A172 (cell line): ENCODE data around the gene SMTN. TPM values are rescaled to one million over a fixed set of nuclear protein-coding genes. Genes with fewer than 3 reads are reported as not detected.
"Not testable (repeated sequence)": the region's sequence is repeated elsewhere in the genome, so short reads cannot be mapped to it uniquely, and the experiment has no call there.

Experiments
- DNase-seq: peaks from one replicate; pipeline ENCODE4 v3.0.0-alpha.2; 2015; ENCODE audit warnings: low spot score
- total RNA-seq: library from RNA; depleted of rRNA; stranded (reverse); fragments of >200 nt; shearing (Covaris generic); gene quantifications from 2 replicates; pipeline ENCODE4 v1.2.3, GENCODE V29; 2014

The SMTN gene
- total RNA-seq, 1 experiment from 2014 or later = 61.1 TPM

DNA sequence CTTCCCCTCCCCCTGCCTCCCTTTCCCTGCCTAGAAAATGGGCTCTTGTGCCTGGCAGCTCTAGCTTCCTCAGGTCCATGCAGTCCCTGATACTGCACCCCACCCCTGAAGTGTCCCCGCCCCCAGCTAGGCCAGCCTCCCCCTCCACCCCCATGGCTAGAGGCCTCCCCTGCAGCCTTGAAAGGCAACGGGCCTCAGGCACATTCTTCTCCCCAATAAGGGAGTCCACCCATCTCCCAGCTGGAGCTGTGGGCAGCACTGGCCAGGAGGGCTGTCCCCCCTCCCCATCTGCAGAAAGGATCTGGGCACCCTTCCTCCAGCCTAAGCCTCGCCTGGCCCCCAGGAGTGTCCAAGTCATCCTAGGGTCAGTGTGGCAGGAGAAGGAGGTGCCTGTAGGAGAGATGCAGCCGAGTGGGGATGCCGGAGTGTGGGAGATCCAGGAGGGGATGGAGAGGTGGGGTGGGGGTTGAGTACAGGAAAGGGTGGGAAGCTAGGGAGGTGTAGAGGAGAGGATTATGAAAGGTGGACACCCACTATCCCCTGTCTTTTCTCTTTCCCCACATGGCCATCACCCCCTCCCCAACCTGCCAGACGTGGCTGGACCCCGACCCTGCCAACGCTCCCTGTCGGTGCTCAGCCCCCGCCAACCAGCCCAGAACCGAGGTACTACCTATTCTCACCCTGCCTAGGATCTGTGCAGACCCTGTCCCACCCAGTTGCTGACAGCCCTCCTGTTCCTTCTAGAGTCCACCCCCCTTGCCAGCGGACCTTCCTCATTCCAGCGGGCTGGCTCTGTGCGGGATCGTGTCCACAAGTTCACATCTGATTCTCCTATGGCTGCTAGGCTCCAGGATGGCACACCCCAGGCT is 9.3 kb downstream of the SMTN start:
- no peak for DNase-seq

DNA sequence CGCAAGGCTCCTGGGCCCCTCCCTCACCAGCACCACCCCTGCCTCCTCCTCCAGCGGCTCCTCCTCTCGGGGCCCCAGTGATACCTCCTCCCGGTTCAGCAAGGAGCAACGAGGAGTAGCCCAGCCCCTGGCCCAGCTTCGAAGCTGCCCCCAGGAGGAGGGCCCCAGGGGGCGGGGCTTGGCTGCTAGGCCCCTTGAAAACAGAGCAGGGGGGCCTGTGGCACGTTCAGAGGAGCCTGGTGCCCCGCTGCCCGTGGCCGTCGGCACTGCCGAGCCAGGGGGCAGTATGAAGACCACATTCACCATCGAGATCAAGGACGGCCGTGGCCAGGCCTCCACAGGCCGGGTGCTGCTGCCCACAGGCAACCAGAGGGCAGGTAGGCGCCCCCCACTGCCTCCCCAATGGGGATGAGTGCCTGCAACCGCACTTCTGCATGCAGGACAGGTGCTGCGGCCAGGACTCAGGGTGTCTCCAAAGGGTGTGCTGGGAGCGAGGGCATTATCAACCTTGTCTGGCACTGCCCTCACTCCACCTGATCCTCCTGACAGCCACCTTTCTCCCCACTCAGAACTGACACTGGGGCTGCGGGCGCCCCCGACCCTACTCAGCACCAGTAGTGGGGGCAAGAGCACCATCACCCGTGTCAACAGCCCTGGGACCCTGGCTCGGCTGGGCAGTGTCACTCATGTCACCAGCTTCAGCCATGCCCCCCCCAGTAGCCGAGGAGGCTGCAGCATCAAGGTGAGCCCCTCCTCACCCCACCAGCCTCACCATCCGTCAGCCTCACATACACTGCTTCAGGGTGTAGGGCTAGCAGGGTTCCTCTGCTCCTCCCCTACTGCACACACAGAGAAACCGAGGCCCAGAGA is 10.2 kb downstream of the SMTN start:
- no peak for DNase-seq

DNA sequence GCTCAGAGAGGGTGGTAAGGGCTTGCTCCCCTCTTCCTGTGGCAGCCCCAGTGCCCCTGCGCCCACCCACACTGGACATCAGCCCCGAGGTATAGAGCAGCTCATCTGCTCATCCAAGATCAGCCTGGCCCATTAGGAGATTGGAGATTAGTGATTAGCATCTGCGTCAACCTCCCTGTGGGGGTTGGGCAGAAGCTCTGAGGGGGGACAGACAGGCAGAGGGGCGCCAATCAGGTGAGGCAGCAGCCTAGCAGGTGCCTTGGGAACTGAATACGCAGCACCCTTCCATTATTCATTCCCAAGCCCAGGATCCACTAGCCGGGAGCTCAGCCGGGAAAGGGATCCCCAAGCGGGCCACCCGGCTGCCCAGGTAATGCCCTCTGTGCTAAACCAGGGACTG is 11.0 kb downstream of the SMTN start:
- DNase-seq = no peak

DNA sequence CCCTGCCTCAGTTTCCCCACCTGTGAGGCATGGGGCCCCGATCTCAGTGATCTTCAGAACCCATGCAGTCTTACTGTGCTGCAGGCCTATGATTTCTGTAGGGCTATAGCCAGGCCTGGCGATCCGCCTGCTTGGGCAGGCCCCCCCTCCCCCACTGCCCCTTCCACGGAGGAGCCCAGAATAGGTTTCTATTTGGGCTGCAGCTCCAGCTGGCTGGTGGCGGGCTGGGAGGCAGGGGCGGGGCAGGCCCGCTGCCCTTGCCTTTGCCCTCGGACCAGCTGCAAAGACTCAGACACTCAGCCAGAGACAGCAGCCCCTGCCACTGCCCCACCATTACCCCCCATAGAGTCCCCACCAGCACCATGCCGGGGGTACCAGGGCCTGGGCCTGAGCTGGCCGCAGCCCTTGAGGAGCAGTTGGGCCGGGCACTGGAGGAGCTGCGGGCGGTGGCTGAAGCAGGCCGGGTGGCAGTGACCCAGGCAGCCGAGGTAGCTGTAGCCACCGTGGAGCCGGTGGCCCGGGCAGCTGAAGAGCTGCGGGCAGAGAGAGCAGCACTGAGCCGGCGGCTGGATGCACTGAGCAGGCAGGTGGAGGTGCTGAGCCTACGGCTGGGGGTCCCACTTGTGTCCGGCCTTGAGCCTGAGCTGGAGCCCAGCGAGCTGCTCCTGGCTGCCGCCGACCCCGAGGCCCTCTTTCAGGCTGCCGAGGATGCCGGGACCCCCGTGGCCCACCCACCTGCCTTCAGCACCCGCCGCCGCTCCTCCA is 12.2 kb downstream of the SMTN start:
- DNase-seq = no peak

DNA sequence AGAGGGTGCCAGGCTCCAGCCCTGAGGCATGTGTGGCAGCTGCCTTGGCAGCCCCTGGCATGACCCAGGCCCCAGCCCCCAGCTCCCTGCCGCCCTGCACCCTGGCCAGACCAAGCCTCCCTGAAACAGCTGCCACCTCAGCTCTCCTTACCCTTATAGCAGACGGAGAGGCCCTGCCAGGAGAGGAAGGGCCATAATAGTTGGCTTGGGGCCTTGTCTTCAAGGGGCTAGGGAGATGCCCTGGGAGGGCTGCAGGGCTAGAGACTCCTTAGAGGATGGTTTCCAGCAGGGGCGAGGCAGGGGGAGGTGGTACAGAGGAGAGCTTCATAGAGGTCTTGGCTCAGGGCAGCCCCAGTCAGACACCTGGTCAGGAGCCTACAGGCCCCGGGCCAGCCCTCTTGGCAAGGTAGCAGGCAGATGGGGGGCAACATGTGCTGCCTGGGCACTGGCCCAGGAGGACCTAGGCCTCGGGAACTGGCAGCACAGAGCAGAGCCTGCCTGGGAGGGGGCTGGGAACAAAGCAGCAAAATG is 13.0 kb downstream of the SMTN start:
- no peak for DNase-seq

DNA sequence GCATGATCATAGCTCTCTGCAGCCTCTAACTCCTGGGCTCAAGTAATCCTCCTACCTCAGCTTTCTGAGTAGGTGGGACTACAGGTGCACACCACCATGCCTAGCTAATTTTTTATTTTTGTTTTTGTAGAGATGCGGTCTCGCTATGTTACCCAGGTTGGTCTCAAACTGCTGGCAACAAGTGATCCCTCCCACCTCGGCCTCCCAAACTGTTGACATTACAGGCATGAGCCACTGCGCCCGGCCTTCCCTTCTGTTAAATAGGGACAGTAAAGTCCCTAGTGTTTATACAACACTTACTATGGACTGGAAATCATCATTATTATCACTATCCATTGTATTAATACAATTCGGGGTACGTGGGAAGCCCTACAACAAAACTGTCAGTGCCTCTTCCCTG is 13.6 kb downstream of the SMTN start:
- no peak for DNase-seq

DNA sequence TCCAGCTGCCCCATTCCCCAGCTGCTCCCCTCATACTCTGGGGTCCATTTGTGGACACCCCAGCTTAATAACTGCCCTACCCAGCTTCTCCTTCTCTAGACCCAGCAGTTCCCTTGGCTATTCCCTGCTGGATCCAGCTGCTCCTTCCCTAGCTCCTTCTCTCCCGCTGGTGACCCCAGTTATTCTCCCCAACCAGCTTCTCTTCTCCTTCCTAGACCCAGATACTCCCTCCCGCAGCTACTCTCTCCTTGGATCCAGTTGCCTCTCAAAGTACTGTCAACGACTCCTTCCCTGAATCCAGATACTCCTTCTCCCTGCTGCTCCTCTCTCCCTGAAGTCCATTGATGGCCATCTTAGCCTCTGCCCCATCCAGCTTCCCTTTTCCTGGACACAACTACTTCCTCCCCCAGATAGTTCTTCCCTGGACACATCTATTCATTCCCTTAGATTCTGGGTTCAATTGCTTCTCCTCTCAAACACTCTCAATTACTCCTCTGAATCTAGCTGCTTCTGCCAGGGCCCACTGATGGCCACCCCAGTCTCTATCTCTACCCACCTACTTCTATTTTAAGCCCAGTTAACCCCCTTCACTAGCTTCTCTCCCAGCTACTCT is 14.6 kb downstream of the SMTN start:
- DNase-seq = no peak

DNA sequence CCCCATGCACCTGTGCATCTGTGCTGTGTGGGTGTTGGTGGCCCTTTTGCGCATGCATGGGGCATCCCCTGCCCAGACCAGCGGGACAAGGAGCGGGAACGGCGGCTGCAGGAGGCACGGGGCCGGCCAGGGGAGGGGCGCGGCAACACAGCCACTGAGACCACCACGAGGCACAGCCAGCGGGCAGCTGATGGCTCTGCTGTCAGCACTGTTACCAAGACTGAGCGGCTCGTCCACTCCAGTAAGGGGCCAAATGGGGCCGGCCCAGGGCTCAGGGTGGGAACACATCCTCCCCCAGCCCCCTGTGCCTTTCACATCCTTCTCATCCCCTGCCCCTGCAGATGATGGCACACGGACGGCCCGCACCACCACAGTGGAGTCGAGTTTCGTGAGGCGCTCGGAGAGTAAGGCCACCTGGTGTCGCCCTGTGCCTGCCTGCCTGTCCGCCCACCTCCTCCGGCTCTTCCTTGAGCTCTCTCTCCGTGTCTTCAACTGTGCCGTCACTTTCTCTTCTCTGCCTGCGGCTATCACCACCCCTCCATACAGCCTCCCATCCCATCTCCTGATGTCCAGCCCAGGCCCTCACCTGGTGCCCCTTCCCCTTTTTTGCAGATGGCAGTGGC is 15.7 kb downstream of the SMTN start:
- DNase-seq = no peak

DNA sequence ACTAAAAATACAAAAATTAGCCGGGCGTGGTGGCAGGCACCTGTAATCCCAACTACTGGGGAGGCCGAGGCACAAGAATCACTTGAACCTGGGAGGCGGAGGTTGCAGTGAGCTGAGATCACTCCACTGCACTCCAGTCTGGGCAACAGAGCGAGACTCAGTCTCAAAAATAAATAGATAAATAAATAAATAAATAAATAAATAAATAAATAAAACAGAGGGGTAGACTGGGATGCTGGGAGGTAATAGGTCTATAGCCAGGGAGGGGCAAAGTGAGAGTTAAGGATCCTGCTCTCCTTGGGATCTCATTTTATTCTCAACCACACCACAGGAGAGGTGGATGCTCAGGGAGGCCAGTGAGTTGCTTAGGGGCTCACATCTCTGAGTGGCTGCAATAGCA is 16.4 kb downstream of the SMTN start:
- not testable (repeated sequence) for DNase-seq

DNA sequence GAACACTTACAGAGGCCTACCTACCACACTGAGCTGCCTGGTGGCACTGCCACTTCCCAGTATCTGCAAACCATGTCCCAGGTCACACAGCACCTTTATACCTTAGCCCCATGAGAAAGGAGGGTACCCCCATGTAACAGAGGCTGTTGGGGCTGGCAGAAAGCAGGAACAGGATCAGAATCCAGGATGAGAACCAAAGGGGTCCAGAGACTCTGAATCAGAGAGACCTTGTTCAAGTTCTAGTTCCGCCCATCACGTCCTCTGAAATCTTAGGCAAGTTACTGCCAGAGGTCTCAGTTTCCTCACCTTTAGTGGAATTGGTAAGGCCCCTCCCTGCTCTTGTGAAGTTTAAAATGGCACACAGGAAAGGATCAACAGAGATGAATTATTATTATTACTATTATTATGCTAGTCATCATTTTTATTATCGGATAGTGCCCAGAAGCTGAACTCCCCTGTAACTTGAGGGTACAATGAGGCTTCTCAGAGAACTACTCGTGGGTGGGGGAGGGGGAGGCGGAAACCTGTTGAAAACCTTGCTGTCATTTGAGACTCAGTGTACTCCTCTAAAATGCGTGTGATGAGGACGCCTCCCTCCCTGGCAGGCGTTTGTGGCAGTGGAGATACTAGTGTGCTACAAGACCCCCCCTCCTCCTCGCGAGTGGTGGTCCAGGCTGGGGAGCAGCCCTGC is 17.0 kb downstream of the SMTN start:
- DNase-seq = no peak

DNA sequence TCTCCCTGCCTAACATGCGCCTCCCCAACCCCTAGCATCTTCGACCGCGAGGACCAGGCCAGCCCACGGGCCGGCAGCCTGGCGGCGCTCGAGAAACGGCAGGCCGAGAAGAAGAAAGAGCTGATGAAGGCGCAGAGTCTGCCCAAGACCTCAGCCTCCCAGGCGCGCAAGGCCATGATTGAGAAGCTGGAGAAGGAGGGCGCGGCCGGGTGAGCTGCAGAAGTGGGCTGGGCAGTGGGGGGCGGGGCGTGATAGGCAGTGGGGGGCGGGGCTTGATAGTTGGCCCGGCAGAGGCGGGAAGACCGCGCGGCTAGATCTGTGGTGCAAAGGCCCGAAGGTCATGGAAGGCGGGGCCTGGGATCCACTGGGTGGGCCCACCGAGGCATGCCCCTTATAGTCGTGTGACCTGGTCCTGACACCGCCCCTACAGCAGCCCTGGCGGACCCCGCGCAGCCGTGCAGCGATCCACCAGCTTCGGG is 17.6 kb downstream of the SMTN start:
- no peak for DNase-seq

DNA sequence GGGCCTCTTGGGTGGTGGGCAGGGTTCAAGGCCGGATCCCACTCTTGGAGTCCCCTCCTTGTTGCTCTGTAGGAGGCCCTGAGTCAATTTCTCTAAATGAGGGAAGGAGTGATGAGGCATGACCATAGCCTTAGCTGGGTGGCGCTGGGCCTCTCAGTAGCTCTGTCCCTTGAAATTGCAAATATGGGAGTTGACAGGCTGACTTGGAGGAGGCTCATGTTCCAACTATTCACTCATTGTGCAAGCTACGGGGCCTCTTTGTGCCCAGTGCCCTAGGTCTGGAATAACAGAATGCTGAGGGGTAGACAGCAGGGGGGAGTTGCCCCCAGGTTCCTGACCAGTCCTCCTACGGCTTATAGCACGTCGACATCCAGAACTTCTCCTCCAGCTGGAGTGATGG is 18.3 kb downstream of the SMTN start:
- DNase-seq = no peak

DNA sequence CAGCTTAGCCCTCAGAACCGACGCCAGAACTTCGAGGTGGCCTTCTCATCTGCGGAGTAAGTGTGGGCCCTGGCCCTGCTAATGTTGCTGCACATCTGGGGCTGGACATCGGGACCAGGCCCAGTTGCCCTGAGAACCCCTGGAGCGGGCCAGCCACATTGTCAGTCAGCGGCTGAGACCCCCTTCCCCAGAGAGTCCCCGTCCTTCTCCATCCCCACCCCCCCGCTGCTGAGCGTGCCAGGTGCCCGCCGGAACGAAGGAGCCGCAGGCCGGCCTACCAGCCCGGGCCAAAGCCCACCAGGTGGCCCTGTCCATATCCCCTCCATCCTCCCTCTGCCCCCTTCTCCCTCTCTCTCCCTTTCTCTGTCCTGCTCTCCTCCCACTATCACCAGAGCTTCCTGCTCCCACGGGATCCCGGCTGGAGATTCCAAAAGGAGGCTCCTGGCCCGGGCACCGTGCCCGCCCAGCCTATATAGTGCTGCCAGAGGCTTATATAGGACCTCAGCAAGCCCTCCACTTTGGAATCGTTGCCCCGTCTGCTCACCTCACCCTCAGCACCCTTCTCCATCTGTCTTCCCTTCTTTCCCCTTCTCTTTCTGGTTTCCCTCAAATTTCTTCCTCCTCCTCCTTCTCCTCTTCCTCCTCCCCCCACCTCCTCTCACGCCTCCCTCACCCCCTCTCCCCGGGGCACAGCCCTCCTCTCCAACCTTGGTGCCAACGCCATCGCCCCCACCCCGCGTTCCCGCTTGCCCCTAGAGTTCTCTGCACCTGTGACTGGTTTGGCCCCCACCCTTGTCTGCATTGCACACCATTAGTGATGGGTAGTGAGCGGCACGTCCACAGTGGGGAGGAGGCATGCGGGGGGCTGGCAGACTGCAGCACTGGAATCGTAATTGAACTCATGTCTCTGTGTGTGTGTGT is 19.0 kb downstream of the SMTN start:
- no peak for DNase-seq

DNA sequence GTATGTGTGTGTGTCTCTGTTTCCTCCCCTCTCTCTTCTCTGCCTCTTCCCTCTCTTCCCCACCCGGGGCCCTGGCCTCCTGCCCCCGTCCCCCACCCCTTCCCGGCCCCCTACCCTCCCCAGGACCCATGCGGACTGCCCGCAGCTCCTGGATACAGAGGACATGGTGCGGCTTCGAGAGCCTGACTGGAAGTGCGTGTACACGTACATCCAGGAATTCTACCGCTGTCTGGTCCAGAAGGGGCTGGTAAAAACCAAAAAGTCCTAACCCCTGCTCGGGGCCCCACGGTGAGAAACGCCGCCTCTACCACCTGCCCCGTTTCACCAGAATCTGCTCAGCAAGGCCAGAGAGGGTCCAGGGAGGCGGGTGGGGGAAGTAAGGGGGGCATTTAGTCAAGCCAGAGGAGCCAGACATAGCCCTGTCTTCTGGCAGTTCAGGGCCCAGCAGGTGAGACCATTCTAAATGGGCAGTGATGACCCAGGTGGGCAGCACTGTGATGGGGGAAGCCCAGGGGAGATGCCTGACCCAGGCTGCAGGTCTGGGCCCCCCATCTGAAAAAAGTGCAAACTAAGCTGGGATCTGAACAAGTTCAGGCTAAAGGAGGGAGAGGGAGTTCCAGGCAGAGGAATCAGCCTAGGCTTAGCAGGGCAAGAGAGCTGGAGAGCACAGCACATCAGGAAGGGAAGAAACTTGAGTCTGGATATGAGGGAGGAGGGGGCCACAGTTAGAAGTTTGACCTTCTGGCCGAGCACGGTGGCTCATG is 19.8 kb downstream of the SMTN start:
- DNase-seq = no peak

DNA sequence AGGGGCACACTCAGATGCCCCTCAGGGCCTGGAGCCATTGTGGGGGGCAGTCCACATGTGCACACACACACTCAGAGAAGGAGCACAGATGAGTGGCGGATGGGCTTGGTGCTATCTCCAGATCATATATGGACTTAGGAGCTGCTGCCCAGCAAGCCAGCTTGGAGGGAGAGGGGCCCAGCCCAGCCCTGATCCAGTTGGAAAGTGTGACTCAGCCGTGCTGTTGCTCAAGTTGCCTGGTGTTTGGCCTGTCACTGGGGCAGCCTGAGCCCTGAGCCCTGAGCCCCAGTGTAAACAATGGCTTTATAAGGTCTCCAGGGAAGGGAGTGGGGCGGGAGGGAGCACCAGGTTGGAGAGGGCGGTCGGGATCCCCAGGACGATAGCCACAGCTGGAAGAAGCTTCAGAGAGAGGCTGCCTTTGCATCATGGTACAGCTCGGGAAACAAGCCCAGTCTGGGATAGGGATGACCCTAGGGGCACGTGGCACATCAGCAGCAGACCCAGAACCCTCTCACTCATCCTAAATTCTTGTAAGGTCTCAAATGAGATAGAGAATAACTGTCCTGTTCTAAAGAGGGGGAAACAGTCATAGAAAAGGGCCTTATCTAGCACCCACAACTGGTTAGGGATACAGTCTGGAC is 21.4 kb downstream of the SMTN start:
- DNase-seq = peak; percentile 73

DNA sequence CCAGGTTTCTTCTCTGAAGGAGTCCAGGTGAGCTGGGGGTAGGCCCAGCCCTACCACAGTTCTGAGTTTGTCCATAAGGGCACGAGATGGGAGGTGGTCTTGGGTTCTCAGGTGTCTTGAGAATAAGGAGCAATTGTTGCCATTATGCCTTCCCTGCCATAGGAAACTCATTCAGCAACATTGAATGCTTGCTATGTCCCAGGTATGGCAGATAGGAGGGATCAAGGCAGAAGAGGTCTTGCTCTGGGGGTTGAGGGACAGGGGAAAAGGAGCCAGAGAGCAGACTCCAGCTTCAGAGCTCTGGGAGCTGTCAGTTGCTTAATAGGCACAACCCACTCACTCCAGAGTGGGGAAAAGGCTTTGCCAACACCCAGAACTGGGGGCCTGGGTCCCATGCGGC is 22.0 kb downstream of the SMTN start:
- no peak for DNase-seq

DNA sequence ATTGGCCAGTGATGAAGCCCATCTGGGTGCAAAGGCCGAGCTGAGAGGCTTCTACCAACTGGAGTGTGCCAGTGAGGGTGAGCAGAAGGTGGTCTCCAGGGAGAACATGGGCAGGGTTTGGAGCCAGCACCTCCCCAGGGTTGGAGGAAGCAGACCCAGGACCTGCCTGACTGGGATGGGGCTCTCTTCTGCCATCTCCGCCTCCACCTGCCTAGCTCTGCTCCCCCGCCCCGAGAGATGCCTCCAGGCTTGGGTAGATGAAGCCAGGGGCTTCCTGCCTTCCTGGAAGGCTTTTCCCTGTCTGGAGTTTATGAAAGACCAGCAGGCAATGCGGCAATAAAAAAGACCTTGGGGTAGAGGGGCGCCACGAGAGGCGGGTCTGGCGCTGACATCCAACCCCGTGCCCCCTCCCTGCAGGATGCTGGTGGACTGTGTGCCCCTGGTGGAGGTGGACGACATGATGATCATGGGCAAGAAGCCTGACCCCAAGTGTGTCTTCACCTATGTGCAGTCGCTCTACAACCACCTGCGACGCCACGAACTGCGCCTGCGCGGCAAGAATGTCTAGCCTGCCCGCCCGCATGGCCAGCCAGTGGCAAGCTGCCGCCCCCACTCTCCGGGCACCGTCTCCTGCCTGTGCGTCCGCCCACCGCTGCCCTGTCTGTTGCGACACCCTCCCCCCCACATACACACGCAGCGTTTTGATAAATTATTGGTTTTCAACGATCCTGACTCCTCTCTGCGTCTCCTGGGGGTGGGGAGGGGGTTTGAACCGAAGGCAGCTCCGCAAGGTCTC is 23.0 kb downstream of the SMTN start:
- no peak for DNase-seq
